Spleen (tissue), 11 donors: ENCODE measurements around the gene SPDYC. TPM values are rescaled to one million over a fixed set of nuclear protein-coding genes. Genes with fewer than 3 reads are reported as not detected.
A peak's percentile ranks its signal among the peaks of the same experiment; 100 is the strongest.

ENCODE experiments used
- DNase-seq: peaks from one replicate; pipeline ENCODE4 v3.0.0-alpha.2; 2020
- H3K27ac ChIP-seq, 8 donors: fragments of 200-600 bp; sonication (generic) in 7 of 8; 1 replicate in 4 of 8; 2 replicates in 4 of 8; pipeline versions ENCODE4 v1.5.0 to v1.8.0; 2016 to 2021; ENCODE audit warnings: inconsistent platforms in 4 of 8, mild to moderate bottlenecking in 4 of 8, moderate library complexity in 1 of 8
- H3K27me3 ChIP-seq, 7 donors: fragments of 200-600 bp; sonication (generic) in 6 of 7; replicated peaks in 1 of 7; 1 replicate in 4 of 7; 2 replicates in 3 of 7; pipeline versions ENCODE4 v1.5.0 to v1.8.0; 2016 to 2021; ENCODE audit warnings: inconsistent platforms in 3 of 7, mild to moderate bottlenecking in 1 of 7
- H3K36me3 ChIP-seq, 6 donors: fragments of 200-600 bp; sonication (generic) in 5 of 6; 1 replicate in 4 of 6; 2 replicates in 2 of 6; pipeline versions ENCODE4 v1.5.0 to v1.8.0; 2016 to 2021; ENCODE audit warnings: inconsistent platforms in 2 of 6
- H3K4me1 ChIP-seq, 6 donors: fragments of 200-600 bp; sonication (generic) in 5 of 6; 1 replicate in 3 of 6; 2 replicates in 3 of 6; pipeline versions ENCODE4 v1.5.0 to v1.8.0; 2016 to 2021; ENCODE audit warnings: inconsistent platforms in 3 of 6
- H3K4me3 ChIP-seq, 8 donors: fragments of 200-600 bp; sonication (generic) in 7 of 8; 1 replicate in 4 of 8; 2 replicates in 4 of 8; pipeline versions ENCODE4 v1.5.0 to v1.8.0; 2016 to 2021; ENCODE audit warnings: inconsistent platforms in 4 of 8, mild to moderate bottlenecking in 4 of 8, moderate library complexity in 2 of 8
- H3K9me3 ChIP-seq, 8 donors: fragments of 200-600 bp; sonication (generic) in 7 of 8; 1 replicate in 4 of 8; 2 replicates in 4 of 8; pipeline versions ENCODE4 v1.5.0 to v1.8.0; 2016 to 2021; ENCODE audit warnings: inconsistent platforms in 4 of 8
- CTCF ChIP-seq, 11 experiments: fragments of 200-600 bp in 7 of 11; fragments of 450-650 bp in 4 of 11; sonication (generic) in 4 of 11; IDR thresholded peaks in 8 of 11; conservative IDR thresholded peaks in 3 of 11; 1 replicate in 7 of 11; 2 replicates in 4 of 11; pipeline versions ENCODE4 v1.4.0 to v1.8.0; 2016 to 2021; ENCODE audit warnings: antibody characterized with exemption in 11 of 11, inconsistent platforms in 4 of 11, mild to moderate bottlenecking in 1 of 11
- POLR2A ChIP-seq, 3 donors: fragments of 450-650 bp; IDR thresholded peaks; one replicate each; pipeline ENCODE4 v1.5.1; 2017; ENCODE audit warnings: antibody characterized with exemption in 3 of 3, mild to moderate bottlenecking in 1 of 3
- POLR2AphosphoS5 ChIP-seq, 3 donors: sonication (generic); formaldehyde crosslinking; IDR thresholded peaks; one replicate each; pipeline ENCODE4 v1.5.1; 2017; ENCODE audit warnings: antibody characterized with exemption in 3 of 3
- WGBS, 5 donors: extraction: QIAGEN DNeasy Blood & Tissue Kit in 3 of 5; methylation state at CpG; one replicate each; pipeline versions ENCODE4 v1.1.5 to v1.1.7; 2013 to 2018; 5-methylcytosine and 5-hydroxymethylcytosine counted together
- intact Hi-C: fragments of 100-400 bp; cut with DNase I; formaldehyde crosslinking; loops from one replicate; pipeline ENCODE4 v1.15.0; 2023; ENCODE audit warnings: low total_unique reads
- polyA plus RNA-seq, 3 donors: library from polyadenylated mRNA; stranded (reverse); fragments of 200-250 nt; gene quantifications; one replicate each; pipeline ENCODE4 v1.2.1, GENCODE V29; 2013
- total RNA-seq, 7 donors: library from RNA; depleted of rRNA in 3 of 7; stranded (reverse); fragments of >200 nt in 3 of 7; fragmentation: NEBNext Ultra II Directional in 4 of 7; extraction: Animal tissue kit (Norgen Biotek cat#: 25700) in 4 of 7; gene quantifications; one replicate each; pipeline versions ENCODE4 v1.1.0 to v1.2.1, GENCODE V29; 2016 to 2021
- donor health status: healthy with polysubstance abuse.
- donor health status: DM: no; HTN: no; CAD: no; lungs with moderate emphysema.
- donor health status: DM: no; HTN: no; CAD: no.
- donor health status: Bipolar disorder and iron deficiency.
- donor health status: healthy.
- donor health status: DM: no; HTN: no; CAD: no.
- donor health status: DM: yes; HTN: yes; CAD: no.

SPDYC gene
- total and polyA plus RNA-seq, 10 donors: 0.11 TPM; not detected in 9

DNA sequence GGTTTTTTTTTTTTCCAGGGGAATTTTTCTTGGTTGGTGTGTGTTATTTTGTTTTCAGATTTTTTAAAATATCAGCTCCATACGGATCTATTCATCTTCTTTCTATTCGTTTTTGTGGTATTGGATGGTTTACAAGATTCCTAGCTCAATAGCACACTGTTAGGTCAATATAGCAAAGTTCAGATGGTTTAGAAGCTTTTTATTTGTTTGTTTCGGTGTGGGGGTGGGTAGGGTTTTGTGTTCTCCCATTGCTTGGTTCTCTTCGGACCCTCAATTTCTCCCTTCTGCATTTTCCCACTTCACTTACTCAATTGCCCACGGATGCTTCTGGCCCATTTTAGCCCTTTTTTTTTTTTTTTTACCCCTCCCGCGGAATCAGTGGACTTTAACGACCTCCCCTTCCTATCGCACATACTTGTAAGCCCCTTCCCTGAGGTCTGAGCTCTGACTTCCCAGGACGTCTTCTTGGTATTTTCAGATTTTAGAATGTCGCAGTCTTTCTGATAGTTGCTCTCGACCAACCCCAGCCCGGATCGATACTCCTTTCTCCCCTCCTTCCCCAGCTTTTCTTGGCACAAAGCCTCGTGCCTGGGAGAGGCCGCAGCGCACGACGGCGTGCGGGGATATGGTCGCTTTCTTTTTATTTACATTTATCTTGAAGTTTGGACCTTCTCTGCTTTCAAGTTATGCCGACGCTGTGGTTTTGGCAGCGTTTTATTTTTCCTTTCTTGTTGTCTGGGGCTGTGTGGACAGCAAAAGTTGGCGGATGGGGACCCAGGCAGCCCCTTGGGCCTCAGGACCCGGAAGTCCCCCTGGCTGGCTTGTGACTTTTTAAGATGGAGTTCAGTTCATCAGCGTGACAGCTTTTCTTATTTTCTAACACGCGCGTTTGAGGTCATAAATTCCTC is 4.4 kb upstream of the SPDYC start:
- no peak for DNase-seq

DNA sequence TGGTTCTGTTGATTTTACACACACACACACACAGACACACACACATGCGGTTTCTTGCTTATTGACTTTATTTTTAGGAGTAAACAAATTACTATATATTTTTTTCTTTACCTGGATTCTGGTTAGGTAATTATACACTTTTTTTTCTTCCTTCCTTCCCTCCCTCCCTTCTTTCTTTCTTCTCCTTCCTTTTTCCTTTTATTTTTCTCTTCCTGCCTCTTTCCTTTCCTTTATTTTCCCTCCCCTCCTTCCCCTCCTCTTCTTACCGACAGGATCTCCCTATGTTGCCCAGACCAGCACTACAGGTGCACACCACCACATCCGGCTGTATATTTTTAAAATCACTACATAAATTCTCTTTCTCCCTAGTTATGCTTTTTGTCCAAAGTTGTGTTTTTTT is 3.1 kb upstream of the SPDYC start:
- intact Hi-C loops: no loop called here

More for the DNA sequence above, 4.4 kb upstream of the SPDYC start:
- peaks cover 0 to 16% (median 6%) of the 10 kb centered on the region in 6 donors for H3K4me1 ChIP-seq
- WGBS, 5 donors: 64 to 80% (median 76%) methylated on average over 31 of the region's 31 CpGs
- H3K4me3 ChIP-seq: no peak overlapping the region
- H3K9me3 ChIP-seq: no peaks in the 10 kb centered on the region
- TF ChIP-seq POLR2A (IDR thresholded peaks at IDR 0.05) (no peak), POLR2AphosphoS5 (IDR thresholded peaks at IDR 0.05) (no peak), CTCF (IDR thresholded peaks at IDR 0.05 in 8 of 11, conservative IDR thresholded peaks at IDR 0.05 in 3 of 11) (no peak)
- intact Hi-C loops: no loop called here
- H3K27ac ChIP-seq: no peak overlapping the region
- H3K27me3 ChIP-seq: no peaks in the 10 kb centered on the region
- no peaks in the 10 kb centered on the region for H3K36me3 ChIP-seq

DNA sequence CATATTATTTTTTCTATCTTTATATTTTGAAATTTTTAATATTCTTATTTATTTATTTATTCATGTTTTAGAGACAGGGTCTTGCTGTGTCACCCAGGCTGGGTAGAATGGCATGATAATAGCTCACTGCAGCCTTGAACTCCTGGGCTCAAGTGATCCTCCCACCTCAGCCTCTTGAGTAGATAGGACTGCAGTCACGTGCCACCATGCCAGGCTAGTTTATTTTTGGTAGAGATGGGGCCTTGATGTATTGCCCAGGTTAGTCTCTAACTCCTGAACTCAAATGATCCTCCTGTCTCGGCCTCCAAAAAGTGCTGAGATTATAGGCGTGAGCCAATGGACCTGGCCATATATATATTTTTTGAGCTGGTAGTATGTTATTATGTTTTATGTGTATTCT is 2.4 kb upstream of the SPDYC start:
- intact Hi-C loops: no loop called here
- TF ChIP-seq POLR2AphosphoS5 (IDR thresholded peaks at IDR 0.05) (no peak), CTCF (IDR thresholded peaks at IDR 0.05 in 8 of 11, conservative IDR thresholded peaks at IDR 0.05 in 3 of 11) (no peak), POLR2A (IDR thresholded peaks at IDR 0.05) (no peak)
- Histone ChIP-seq H3K27ac (no peak overlapping the region), H3K36me3 (no peaks in the 10 kb centered on the region), H3K9me3 (no peaks in the 10 kb centered on the region), H3K4me1 (peaks cover 0 to 16% (median 6%) of the 10 kb centered on the region in 6 donors), H3K27me3 (no peaks in the 10 kb centered on the region), H3K4me3 (no peak overlapping the region)
- DNase-seq: no peak
- 81 to 91% (median 88%) methylated on average over 3 of the region's 3 CpGs for WGBS, 5 donors

More for the DNA sequence above, 3.1 kb upstream of the SPDYC start:
- peaks cover 0 to 16% (median 6%) of the 10 kb centered on the region in 6 donors for H3K4me1 ChIP-seq
- DNase-seq: no peak
- H3K27ac ChIP-seq: no peak overlapping the region
- no peaks in the 10 kb centered on the region for H3K9me3 ChIP-seq
- WGBS, 5 donors: 81 to 94% (median 90%) methylated on average over 3 of the region's 3 CpGs
- no peaks in the 10 kb centered on the region for H3K27me3 ChIP-seq
- TF ChIP-seq CTCF (IDR thresholded peaks at IDR 0.05 in 8 of 11, conservative IDR thresholded peaks at IDR 0.05 in 3 of 11) (no peak), POLR2AphosphoS5 (IDR thresholded peaks at IDR 0.05) (no peak), POLR2A (IDR thresholded peaks at IDR 0.05) (no peak)
- no peak overlapping the region for H3K4me3 ChIP-seq
- no peaks in the 10 kb centered on the region for H3K36me3 ChIP-seq

- Histone ChIP-seq H3K4me1 (peaks cover 0 to 16% (median 6%) of the 10 kb centered on the region in 6 donors), H3K9me3 (no peaks in the 10 kb centered on the region), H3K27ac (peak overlapping the region in 7 of 8 donors; percentile 10 to 53 (median 43)), H3K36me3 (no peaks in the 10 kb centered on the region), H3K4me3 (no peak overlapping the region), H3K27me3 (no peaks in the 10 kb centered on the region)
- TF ChIP-seq CTCF (IDR thresholded peaks at IDR 0.05 in 8 of 11, conservative IDR thresholded peaks at IDR 0.05 in 3 of 11): no peak
- no peak for TF ChIP-seq POLR2AphosphoS5 (IDR thresholded peaks at IDR 0.05)
- no peak for TF ChIP-seq POLR2A (IDR thresholded peaks at IDR 0.05)
- intact Hi-C loops: no loop called here
- WGBS, 5 donors: 34 to 56% (median 42%) methylated on average over 9 to 11 of the region's 11 CpGs
- peak; percentile 31 for DNase-seq
Measured at GRCh38 chr11:65169164-65169641, 830 bp upstream of the SPDYC start.
